Measurements from ENCODE around the gene ARRDC2.

DNA sequence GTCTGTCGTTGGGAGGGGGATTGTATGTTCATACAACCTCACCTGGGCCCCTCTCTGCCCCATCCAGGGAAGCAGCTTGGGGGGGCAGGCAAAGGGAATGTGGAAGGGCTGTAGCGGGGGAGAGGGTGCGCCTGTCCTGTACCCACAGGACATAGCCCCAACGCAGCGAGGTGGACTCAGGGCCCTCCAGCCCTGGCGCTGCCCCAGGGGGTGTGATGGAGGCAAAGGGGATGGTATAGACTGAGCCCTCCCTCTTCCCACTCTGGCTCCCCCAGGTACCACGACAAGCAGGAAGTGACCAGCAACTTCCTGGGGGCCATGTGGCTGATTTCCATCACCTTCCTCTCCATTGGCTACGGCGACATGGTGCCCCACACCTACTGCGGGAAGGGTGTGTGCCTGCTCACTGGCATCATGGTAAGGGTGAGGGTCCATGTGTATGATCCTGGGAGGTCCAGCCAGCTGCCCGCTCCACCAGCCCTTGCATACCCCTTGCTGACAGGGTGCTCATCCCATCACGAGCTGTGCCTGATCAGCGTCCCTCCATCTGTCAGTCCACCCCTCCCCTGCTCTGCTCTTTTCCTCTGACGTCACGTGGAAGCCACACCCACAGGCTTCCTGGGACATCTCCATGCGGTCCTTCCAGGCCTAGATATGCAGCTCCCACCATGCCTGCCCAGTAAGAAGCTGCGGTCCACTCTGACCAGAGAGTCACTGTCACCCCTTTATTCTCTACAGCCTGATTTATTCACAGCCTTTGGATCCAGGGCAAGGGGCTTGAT is 22.7 kb upstream of the ARRDC2 start:
- TF ChIP-seq, protein P1, sequence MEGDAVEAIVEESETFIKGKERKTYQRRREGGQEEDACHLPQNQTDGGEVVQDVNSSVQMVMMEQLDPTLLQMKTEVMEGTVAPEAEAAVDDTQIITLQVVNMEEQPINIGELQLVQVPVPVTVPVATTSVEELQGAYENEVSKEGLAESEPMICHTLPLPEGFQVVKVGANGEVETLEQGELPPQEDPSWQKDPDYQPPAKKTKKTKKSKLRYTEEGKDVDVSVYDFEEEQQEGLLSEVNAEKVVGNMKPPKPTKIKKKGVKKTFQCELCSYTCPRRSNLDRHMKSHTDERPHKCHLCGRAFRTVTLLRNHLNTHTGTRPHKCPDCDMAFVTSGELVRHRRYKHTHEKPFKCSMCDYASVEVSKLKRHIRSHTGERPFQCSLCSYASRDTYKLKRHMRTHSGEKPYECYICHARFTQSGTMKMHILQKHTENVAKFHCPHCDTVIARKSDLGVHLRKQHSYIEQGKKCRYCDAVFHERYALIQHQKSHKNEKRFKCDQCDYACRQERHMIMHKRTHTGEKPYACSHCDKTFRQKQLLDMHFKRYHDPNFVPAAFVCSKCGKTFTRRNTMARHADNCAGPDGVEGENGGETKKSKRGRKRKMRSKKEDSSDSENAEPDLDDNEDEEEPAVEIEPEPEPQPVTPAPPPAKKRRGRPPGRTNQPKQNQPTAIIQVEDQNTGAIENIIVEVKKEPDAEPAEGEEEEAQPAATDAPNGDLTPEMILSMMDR (conservative IDR thresholded peaks at IDR 0.05): no peak
- no peak for TF ChIP-seq EZH2 (IDR thresholded peaks at IDR 0.05; ENCODE audit: low read depth)

All from PC-9 (cell line).